GM20000 (cell line): ENCODE data around the gene POU2F1.

Experiments used
- DNase-seq: peaks from one replicate; pipeline ENCODE4 v3.0.0; 2012; ENCODE audit warnings: low spot score
- CTCF ChIP-seq: IDR thresholded peaks from 2 replicates; pipeline ENCODE4 v1.5.1; 2012; ENCODE audit warnings: mild to moderate bottlenecking, control low read depth; ENCODE audit errors: extremely low read depth, missing control alignments

POU2F1 gene

GRCh38 chr1:167375949-167376348 lies 155.3 kb downstream of the POU2F1 start:
- TF ChIP-seq CTCF, result no peak
- DNase-seq, result no peak

- DNase-seq, result no peak
- no peak for TF ChIP-seq CTCF
These were observed 166.7 kb downstream of the POU2F1 start for GRCh38 chr1:167387251-167387910.

DNA sequence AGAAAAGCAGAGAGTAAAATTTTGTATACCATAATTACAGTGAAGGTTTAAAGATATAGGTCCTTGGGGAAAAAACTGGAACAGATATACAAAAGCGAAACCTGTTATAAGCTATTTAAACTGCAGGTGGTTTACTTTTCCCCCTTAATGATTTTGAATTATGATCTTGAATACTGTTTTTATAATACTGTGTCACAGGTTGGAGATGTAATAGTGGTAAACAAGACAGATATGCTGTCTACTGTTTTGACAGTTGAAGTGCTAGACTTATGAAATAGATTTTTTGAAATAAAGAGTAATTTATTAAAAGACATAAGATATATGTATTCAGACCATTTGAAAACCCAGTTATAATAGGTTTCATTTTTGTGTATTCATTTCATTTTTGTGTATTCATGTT lies 168.3 kb downstream of the POU2F1 start:
- DNase-seq, result no peak
- no peak for TF ChIP-seq CTCF

GRCh38 chr1:167392200-167392696 lies 171.6 kb downstream of the POU2F1 start:
- no peak for TF ChIP-seq CTCF
- DNase-seq, result no peak

DNA sequence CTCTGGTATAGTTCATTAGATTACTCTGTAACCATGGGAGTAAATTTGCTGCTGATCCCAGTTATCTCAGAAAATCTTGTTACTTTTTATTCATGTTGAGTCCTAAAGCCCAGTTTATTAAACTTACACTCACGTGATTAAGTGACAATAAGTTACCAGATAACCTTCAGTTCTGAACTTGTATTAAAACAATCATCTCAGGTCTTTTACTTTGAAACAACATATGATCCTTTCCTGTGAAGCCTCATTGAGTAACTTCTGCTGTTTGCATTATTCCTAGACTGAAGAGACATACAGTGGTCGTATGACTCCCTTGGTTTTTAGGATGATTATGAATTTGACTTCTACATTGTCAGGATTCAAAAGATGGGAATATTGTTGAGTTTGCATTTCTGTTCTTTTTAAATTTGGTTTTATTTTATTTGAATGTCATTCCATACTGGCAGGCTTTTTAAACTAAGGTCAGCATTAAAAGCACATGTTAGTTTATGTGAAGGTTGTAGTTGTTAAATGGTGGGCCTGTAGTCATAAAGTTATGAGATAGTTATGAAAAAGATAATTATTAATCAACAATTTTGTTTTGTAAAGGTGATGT lies 179.8 kb downstream of the POU2F1 start:
- TF ChIP-seq CTCF, result no peak
- no peak for DNase-seq

- TF ChIP-seq CTCF, result peak; percentile 51
- peak; percentile 56 for DNase-seq
These were observed 180.7 kb downstream of the POU2F1 start for GRCh38 chr1:167401260-167401873.

GRCh38 chr1:167404161-167404888 lies 183.6 kb downstream of the POU2F1 start:
- DNase-seq, result no peak
- TF ChIP-seq CTCF, result no peak
